Psoas muscle (tissue), 8 donors: ENCODE measurements around the gene SLC7A14. TPM values are rescaled to one million over a fixed set of nuclear protein-coding genes. Genes with fewer than 3 reads are reported as not detected.

Experiments
- ATAC-seq, 4 donors: fragments of 200-7000 bp; cut with Tn5 transposase; one replicate each; pipeline ENCODE4 v1.9.1; 2020; ENCODE audit warnings: moderate library complexity in 3 of 4, mild to moderate bottlenecking in 2 of 4
- DNase-seq, 2 donors: peaks; one replicate each; pipeline ENCODE4 v3.0.0-alpha.2; 2020
- H3K27ac ChIP-seq: fragments of 200-600 bp; one replicate; pipeline ENCODE4 v1.8.0; 2022
- H3K27me3 ChIP-seq, 3 donors: fragments of 200-600 bp in 1 of 3; one replicate each; pipeline versions ENCODE4 v1.6.1 to v1.8.0; 2013 to 2022; ENCODE audit warnings: low read length in 2 of 3, mild to moderate bottlenecking in 2 of 3, moderate library complexity in 1 of 3; ENCODE audit not compliant: insufficient read depth in 3 of 3
- H3K36me3 ChIP-seq, 2 donors: fragments of 200-600 bp in 1 of 2; one replicate each; pipeline versions ENCODE4 v1.6.1 to v1.8.0; 2013 to 2022; ENCODE audit warnings: low read depth in 1 of 2, mild to moderate bottlenecking in 1 of 2, moderate library complexity in 1 of 2; ENCODE audit not compliant: insufficient read depth in 1 of 2
- H3K4me1 ChIP-seq: fragments of 200-600 bp; one replicate; pipeline ENCODE4 v1.8.0; 2022
- H3K4me3 ChIP-seq: fragments of 200-600 bp; one replicate; pipeline ENCODE4 v1.8.0; 2022; ENCODE audit warnings: mild to moderate bottlenecking
- H3K9me3 ChIP-seq: fragments of 200-600 bp; one replicate; pipeline ENCODE4 v1.8.0; 2022
- WGBS, 3 donors: extraction: QIAGEN DNeasy Blood & Tissue Kit; methylation state at CpG; one replicate each; pipeline versions ENCODE4 v1.1.6 to v1.1.7; 2013; 5-methylcytosine and 5-hydroxymethylcytosine counted together
- intact Hi-C, 2 donors: fragments of 100-400 bp; cut with DNase I; formaldehyde crosslinking; loops; one replicate each; pipeline versions ENCODE4 v1.11.0 to v1.14.2; 2022
- polyA plus RNA-seq, 3 donors: library from polyadenylated mRNA; stranded (reverse); fragments of 200-250 nt; gene quantifications; one replicate each; pipeline ENCODE4 v1.2.3, GENCODE V29; 2013
- total RNA-seq, 4 donors: library from RNA; stranded (reverse); fragmentation: NEBNext Ultra II Directional in 2 of 4; extraction: Animal tissue kit (Norgen Biotek cat#: 25700) in 2 of 4; gene quantifications; one replicate each; pipeline versions ENCODE4 v1.2.1 to v1.2.4, GENCODE V29; 2021 to 2023
- TF ChIP-seq, protein P1 (sequence below): fragments of 200-600 bp; IDR thresholded peaks from one replicate; pipeline ENCODE4 v1.8.0; 2022; ENCODE audit warnings: antibody characterized with exemption
- donor health status: healthy with polysubstance abuse.
- donor health status: DM: no; HTN: no; CAD: no; lungs with moderate emphysema.
- donor health status: Bipolar disorder and iron deficiency.
- donor health status: healthy.
- donor health status: DM: yes; HTN: yes; CAD: no.
- donor health status: DM: no; HTN: no; CAD: no.
- donor health status: DM: no; HTN: no; CAD: no.
- donor health status: DM: yes; HTN: yes; CAD: no.

SLC7A14 gene
- total and polyA plus RNA-seq, 7 donors: under 0.01 to 0.04 (median 0.01) TPM; not detected in 4

DNA sequence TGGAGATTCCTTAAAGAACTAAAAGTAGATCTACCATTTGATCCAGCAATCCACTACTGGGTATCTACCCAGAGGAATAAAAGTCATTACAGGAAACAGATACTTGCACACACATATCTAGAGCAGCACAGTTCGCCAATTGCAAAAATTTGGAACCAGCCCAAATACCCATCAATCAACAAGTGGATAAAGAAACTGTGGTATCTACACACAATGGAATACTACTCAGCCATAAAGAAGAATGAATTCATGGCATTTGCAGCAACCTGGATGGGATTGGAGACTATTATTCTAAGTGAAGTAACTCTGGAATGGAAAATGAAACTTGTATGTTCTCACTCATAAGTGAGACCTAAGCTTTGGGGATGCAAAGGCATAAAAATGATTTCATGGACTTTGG lies 23.8 kb downstream of the SLC7A14 start:
- H3K9me3 ChIP-seq: no peaks in the 10 kb centered on the region
- H3K4me3 ChIP-seq: no peak overlapping the region
- ATAC-seq (no peak), DNase-seq (no peak)
- intact Hi-C loops: no loop called here
- H3K27me3 ChIP-seq: no peaks in the 10 kb centered on the region
- TF ChIP-seq, protein P1, sequence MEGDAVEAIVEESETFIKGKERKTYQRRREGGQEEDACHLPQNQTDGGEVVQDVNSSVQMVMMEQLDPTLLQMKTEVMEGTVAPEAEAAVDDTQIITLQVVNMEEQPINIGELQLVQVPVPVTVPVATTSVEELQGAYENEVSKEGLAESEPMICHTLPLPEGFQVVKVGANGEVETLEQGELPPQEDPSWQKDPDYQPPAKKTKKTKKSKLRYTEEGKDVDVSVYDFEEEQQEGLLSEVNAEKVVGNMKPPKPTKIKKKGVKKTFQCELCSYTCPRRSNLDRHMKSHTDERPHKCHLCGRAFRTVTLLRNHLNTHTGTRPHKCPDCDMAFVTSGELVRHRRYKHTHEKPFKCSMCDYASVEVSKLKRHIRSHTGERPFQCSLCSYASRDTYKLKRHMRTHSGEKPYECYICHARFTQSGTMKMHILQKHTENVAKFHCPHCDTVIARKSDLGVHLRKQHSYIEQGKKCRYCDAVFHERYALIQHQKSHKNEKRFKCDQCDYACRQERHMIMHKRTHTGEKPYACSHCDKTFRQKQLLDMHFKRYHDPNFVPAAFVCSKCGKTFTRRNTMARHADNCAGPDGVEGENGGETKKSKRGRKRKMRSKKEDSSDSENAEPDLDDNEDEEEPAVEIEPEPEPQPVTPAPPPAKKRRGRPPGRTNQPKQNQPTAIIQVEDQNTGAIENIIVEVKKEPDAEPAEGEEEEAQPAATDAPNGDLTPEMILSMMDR: no peak
- H3K36me3 ChIP-seq: no peaks in the 10 kb centered on the region
- WGBS, 3 donors: 54 to 77% (median 59%) methylated on average over 1 of the region's 1 CpG
- no peak overlapping the region for H3K27ac ChIP-seq
- H3K4me1 ChIP-seq: no peaks in the 10 kb centered on the region

GRCh38 chr3:170560717-170561382 lies 25.0 kb downstream of the SLC7A14 start:
- intact Hi-C loops: no loop called here
- no peak for DNase-seq
- Histone ChIP-seq H3K27me3 (no peaks in the 10 kb centered on the region), H3K4me1 (no peaks in the 10 kb centered on the region), H3K27ac (no peak overlapping the region), H3K9me3 (no peaks in the 10 kb centered on the region), H3K36me3 (no peaks in the 10 kb centered on the region), H3K4me3 (no peak overlapping the region)
- WGBS, 3 donors: 81 to 86% (median 84%) methylated on average over 5 of the region's 5 CpGs
- TF ChIP-seq, protein P1: no peak
- ATAC-seq: no peak

GRCh38 chr3:170560296-170560695 lies 25.6 kb downstream of the SLC7A14 start:
- H3K4me1 ChIP-seq: no peaks in the 10 kb centered on the region
- no peak overlapping the region for H3K27ac ChIP-seq
- whole genome bisulfite sequencing, 3 donors: 76 to 82% (median 78%) methylated on average over 4 of the region's 4 CpGs
- no peak for ATAC-seq
- no peak overlapping the region for H3K4me3 ChIP-seq
- no peaks in the 10 kb centered on the region for H3K27me3 ChIP-seq
- intact Hi-C loops: no loop called here
- TF ChIP-seq, protein P1: no peak
- H3K9me3 ChIP-seq: no peaks in the 10 kb centered on the region
- DNase-seq: no peak
- no peaks in the 10 kb centered on the region for H3K36me3 ChIP-seq

DNA sequence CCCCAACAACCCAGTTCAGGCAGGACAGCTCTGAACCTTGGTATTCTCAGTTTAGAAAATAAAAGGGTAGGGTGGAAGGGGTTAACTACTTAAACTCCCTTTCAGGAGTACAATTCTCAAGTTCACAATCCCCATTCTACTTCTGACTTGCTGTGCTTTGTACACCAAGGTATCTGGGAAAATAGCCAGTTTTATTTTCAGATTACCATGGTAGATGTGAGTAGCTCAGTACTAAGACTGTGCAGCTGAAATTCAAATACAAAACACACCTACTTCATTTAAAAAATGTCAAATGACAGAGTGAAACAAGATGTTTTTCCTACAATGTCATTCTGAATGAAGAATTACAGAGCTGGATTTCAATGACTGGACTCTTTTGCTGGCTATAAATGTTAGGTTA lies 27.4 kb downstream of the SLC7A14 start:
- DNase-seq (no peak), ATAC-seq (no peak)
- TF ChIP-seq, protein P1: no peak
- H3K27me3 ChIP-seq: no peaks in the 10 kb centered on the region
- no peaks in the 10 kb centered on the region for H3K9me3 ChIP-seq
- H3K4me1 ChIP-seq: no peaks in the 10 kb centered on the region
- H3K4me3 ChIP-seq: no peak overlapping the region
- H3K27ac ChIP-seq: no peak overlapping the region
- no peaks in the 10 kb centered on the region for H3K36me3 ChIP-seq
- intact Hi-C loops: no loop called here

DNA sequence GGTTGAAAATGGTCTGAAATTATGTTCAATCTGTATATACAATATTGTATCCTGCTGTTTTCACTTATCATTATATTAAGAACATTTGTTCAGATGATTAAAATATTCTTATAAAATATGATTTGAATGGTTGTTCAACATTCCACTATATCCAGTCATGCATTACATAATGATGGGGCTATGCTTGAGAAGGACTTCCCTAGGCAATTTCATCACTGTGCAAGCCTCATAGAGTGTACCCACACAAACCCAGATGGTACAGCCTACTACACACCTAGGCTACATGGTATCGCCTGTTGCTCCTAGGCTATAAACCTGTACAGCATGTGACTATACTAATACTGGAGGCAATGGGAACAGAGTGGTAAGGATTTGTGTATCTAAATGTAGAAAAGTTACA lies 30.5 kb downstream of the SLC7A14 start:
- Histone ChIP-seq H3K36me3 (no peaks in the 10 kb centered on the region), H3K27ac (no peak overlapping the region), H3K9me3 (no peaks in the 10 kb centered on the region), H3K4me1 (no peaks in the 10 kb centered on the region), H3K27me3 (no peaks in the 10 kb centered on the region), H3K4me3 (no peak overlapping the region)
- no peak for DNase-seq
- TF ChIP-seq, protein P1: no peak
- 97 to 99% (median 97%) methylated on average over 1 of the region's 1 CpG for WGBS, 3 donors
- ATAC-seq: no peak
- intact Hi-C loops: no loop called here
